ENCODE data around the gene TFG.

TFG gene

GRCh38 chr3:100703865-100704264 is 5.4 kb upstream of the TFG start:
- DNase-seq (ENCODE audit: low read depth in 2 of 2, low spot score in 1 of 2): no peak

GRCh38 chr3:100706365-100706764 is 2.9 kb upstream of the TFG start:
- DNase-seq (ENCODE audit: low read depth in 2 of 2, low spot score in 1 of 2): no peak

GRCh38 chr3:100708644-100708988 is 678 bp upstream of the TFG start:
- no peak for DNase-seq (ENCODE audit: low read depth in 2 of 2, low spot score in 1 of 2)

GRCh38 chr3:100709842-100710260 is 557 bp downstream of the TFG start:
- no peak for DNase-seq (ENCODE audit: low read depth in 2 of 2, low spot score in 1 of 2)

GRCh38 chr3:100710261-100710968 is 1.1 kb downstream of the TFG start:
- DNase-seq (ENCODE audit: low read depth in 2 of 2, low spot score in 1 of 2): no peak

GRCh38 chr3:100715176-100715575 is 5.9 kb downstream of the TFG start:
- DNase-seq (ENCODE audit: low read depth in 2 of 2, low spot score in 1 of 2): no peak

- DNase-seq (ENCODE audit: low read depth in 2 of 2, low spot score in 1 of 2): no peak
Measured at GRCh38 chr3:100717063-100717462, 7.8 kb downstream of the TFG start.

- DNase-seq (ENCODE audit: low read depth in 2 of 2, low spot score in 1 of 2): no peak
Measured at GRCh38 chr3:100717637-100718487, 8.6 kb downstream of the TFG start.

- no peak for DNase-seq (ENCODE audit: low read depth in 2 of 2, low spot score in 1 of 2)
Measured at GRCh38 chr3:100719136-100719535, 9.8 kb downstream of the TFG start.

GRCh38 chr3:100720426-100720825 is 11.1 kb downstream of the TFG start:
- no peak for DNase-seq (ENCODE audit: low read depth in 2 of 2, low spot score in 1 of 2)

- DNase-seq (ENCODE audit: low read depth in 2 of 2, low spot score in 1 of 2): no peak
Measured at GRCh38 chr3:100725935-100726513, 16.7 kb downstream of the TFG start.

- DNase-seq (ENCODE audit: low read depth in 2 of 2, low spot score in 1 of 2): no peak
Measured at GRCh38 chr3:100726706-100727105, 17.4 kb downstream of the TFG start.

GRCh38 chr3:100730524-100730923 is 21.2 kb downstream of the TFG start:
- no peak for DNase-seq (ENCODE audit: low read depth in 2 of 2, low spot score in 1 of 2)

- DNase-seq (ENCODE audit: low read depth in 2 of 2, low spot score in 1 of 2): no peak
Measured at GRCh38 chr3:100732435-100732834, 23.1 kb downstream of the TFG start.

GRCh38 chr3:100737334-100737733 is 28.0 kb downstream of the TFG start:
- no peak for DNase-seq (ENCODE audit: low read depth in 2 of 2, low spot score in 1 of 2)

GRCh38 chr3:100740207-100740606 is 30.9 kb downstream of the TFG start:
- no peak for DNase-seq (ENCODE audit: low read depth in 2 of 2, low spot score in 1 of 2)

GRCh38 chr3:100743535-100743934 is 34.2 kb downstream of the TFG start:
- no peak for DNase-seq (ENCODE audit: low read depth in 2 of 2, low spot score in 1 of 2)

GRCh38 chr3:100744671-100745070 is 35.4 kb downstream of the TFG start:
- no peak for DNase-seq (ENCODE audit: low read depth in 2 of 2, low spot score in 1 of 2)

- DNase-seq (ENCODE audit: low read depth in 2 of 2, low spot score in 1 of 2): no peak
Measured at GRCh38 chr3:100745617-100746016, 36.3 kb downstream of the TFG start.

- DNase-seq (ENCODE audit: low read depth in 2 of 2, low spot score in 1 of 2): no peak
Measured at GRCh38 chr3:100746092-100746491, 36.8 kb downstream of the TFG start.

- DNase-seq (ENCODE audit: low read depth in 2 of 2, low spot score in 1 of 2): no peak
Measured at GRCh38 chr3:100748220-100748619, 38.9 kb downstream of the TFG start.

GRCh38 chr3:100748967-100749366 is 39.7 kb downstream of the TFG start:
- no peak for DNase-seq (ENCODE audit: low read depth in 2 of 2, low spot score in 1 of 2)

All from stimulated activated CD8-positive, alpha-beta memory T cell treated with anti-CD3 and anti-CD28 coated beads, Interleukin-4, amount 100 ng/mL, for 1 hour (primary cell).